Measurements from ENCODE around the gene BUD31.
"Not testable (repeated sequence)": the region's sequence is repeated elsewhere in the genome, so short reads cannot be mapped to it uniquely, and the experiment has no call there.

BUD31 gene

GRCh38 chr7:99408379-99409191 is at the start of gene BUD31, which contains the start of gene PDAP1:
BUD31 (plus strand) TSS chr7:99408969; CDS start chr7:99411093, 2,124 bp downstream.
PDAP1 (minus strand) TSS chr7:99408597; CDS start chr7:99408548, 49 bp downstream.
- peak; percentile 82 to 100 (median 94) for DNase-seq

DNA sequence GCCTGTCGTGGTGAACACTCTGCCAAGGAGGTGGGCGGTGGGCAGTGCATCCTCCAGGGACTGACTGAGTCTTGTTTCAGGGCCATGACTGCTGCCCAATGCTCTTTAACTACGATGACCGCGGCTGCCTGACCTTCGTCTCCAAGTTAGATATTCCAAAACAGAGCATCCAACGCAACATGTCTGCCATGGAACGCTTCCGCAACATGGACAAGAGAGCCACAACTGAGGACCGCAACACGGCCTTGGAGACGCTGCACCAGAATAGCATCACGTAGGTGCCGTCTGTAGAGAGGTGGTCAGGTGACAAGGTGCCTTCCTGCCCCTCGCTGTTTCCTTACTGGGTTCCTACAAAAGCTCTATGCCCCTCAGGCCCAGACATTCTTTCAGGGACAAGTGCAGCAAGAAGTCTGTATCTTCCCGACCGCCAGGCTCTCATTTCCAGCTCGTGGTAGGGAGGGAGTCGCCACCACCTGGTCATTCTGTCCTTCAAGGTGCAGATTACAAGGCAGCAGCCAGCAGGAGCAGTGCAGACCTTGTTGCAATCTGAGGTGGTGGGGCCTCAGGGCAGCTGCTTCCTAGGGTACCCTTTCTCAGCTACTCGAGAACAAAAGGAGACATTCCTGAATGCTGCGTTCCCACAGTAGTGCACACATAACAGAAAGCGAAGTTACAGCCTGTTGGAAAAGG is 49.2 kb upstream of the BUD31 start:
- DNase-seq: no peak

- no peak for DNase-seq
Observed at GRCh38 chr7:99362801-99363200, 46.0 kb upstream of the BUD31 start.

DNA sequence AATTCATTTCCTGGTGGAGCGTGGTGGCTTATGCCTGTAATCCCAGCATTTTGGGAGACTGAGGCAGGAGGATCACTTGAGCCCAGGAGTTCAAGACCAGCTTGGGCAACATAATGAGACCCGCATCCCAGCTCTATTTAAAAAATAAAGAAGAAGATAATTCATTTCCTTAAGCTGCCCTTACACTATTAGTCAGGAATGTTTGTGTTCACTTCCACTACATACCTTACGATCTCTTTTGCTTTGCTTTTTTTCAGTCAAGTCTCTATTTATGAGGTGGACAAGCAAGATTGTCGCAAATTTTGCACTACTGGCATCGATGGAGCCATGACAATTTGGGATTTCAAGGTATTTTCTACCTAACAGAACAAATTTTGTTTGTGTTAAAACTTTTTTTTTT is 45.5 kb upstream of the BUD31 start:
- DNase-seq: no peak

- DNase-seq: peak in 2 of 51 donors; percentile 6 to 20
Observed at GRCh38 chr7:99365318-99366141, 43.2 kb upstream of the BUD31 start.

DNA sequence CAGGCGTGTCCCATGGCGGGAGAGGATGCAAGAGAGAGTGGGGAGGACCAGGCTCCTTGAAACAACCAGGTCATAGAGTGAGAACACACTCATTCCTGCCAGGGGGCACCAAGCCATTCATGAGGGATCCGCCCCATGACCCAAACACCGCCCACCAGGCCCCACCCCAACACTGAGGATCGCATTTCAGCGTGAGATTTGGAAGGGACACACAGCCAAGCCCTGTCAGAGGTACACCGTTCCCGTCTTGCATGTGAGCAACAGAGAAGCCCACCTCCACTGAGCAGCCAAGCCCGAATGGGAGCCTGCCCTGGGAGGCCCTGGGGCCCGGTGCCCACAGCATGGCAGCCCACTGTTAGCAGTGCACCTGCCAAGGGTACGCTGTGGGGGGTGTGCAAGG is 42.1 kb upstream of the BUD31 start:
- no peak for DNase-seq

DNA sequence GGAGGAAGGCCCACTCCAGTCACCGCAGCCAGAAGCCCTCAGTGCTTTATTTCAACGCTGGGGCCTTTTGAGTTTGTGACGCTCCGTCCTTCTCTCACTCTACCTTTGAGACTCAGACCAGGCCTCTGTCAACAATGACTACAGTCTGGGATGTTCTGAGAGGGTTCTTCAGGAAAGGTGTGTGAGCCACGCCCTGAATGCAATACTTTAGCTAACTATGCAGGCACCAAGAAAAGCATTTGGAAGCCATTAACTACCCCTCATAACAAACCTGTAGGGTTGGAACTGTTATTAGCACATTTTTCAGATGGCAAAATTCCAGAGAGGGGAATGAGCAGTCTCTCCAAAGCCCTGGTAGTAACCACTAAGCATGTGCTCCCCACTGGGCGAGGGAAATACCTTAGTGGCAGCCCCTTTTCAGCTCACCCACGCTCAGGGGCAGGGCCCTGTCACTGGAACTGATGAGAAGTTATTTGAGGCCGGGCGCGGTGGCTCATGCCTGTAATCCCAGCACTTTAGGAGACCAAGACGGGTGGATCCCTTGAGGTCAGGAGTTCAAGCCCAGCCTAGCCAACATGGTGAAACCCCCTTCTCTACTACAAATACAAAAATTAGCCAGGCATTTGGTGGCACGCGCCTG is 39.9 kb upstream of the BUD31 start:
- DNase-seq: no peak

GRCh38 chr7:99369767-99370391 is 38.9 kb upstream of the BUD31 start:
- DNase-seq: no peak

DNA sequence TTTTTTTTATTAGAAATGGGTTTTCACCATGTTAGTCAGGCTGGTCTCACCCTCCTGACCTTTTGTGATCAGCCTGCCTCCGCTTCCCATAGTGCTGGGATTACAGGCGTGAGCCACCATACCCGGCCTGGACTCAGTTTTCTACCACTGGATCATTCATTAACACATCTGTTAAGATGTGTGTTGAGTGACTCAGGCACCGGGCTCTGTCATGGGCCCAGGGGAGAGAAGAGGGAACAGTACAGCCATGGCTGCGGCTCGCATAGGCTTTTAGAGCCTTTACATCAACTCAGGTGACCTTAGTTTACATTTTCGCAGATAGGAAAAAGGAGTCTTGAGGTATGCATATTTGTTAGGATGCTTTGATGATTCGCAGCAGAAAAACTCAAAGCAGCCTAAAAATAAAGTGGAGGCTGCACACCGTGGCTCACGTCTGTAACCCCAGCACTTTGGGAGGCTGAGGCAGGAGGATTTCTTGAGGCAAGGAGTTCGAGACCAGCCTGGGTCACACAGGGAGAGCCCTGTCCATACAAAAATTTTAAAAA is 37.3 kb upstream of the BUD31 start:
- no peak for DNase-seq

DNA sequence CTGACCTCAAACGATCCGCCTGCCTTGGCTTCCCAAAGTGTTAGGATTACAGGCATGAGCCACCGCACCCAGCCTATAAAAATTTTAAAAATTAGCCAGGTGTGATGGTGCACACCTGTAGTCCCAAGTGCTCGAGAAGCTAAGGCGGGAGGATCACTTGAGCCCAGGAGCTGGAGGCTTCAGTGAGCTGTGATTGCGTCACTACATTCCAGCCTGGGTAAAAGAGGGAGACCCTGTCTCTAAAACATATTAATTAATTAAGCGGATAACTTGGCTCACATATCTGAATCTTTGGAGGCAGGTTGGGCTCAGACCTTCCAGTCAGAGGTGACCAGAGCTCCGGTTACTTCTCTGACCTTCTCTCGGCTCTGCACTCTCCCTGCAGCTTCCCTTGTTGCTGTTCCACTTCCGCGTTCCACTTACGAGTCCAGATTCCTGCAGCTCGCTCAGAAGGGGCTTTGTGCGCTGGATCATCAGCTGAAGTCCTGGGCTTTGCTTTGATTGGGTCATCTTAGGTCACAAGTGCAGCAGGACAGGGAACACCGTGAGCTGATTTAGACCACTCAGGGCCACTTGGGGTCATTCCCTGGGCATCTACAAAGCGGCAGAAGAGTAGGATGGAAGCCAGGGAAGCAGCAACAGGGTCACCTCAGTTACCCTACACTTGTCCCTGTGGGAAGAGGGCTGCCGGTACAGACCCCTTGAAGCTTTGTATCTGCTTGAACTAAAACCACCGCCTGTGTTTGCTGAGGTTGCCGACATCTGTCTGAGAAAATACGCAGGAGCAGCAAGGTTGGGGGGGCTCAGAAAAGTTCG is 36.3 kb upstream of the BUD31 start:
- peak in 5 of 51 donors; percentile 4 to 20 (median 11) for DNase-seq

DNA sequence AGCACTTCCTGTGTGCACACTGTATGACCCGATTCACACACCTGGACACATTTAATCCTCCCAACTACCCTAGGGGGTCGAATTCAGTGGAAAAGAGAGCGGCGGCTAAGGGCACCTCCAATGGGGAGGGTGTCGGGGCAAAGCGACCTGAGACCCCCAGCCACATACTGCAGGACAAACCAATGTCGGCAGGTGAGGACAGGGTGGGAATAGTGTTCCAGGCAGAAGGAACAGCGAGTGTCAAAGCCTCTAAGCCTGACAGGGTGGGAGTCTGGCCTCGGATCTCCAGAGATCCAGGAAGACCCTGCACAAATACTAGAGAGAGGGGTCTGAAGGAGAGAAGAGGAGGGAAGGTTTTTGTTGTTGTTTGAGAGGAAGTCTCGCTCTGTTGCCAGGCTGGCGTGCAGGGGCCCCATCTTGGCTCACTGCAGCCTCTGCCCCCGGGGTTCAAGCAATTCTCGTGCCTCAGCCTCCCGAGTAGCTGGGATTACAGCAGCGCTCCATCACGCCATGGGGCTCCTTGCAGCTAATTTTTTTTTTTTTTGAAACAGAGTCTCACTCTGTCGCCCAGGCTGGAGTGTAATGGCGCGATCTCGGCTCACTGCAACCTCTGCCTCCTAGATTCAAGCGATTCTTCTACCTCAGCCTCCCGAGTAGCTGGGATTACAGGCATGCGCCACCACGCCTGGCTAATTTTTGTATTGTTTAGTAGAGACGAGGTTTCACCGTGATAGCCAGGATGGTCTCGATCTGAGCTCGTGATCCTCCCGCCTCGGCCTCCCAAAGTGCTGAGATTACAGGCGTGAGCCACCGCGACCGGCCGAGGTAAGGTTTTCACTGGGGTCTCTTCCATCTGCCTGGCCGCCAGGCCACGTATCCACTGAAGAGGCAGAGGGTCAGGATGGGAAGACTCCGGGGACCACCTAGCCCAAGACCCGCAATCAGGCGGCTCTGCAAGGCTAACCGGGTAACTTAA is 35.4 kb upstream of the BUD31 start:
- DNase-seq: no peak

GRCh38 chr7:99374111-99375064 is 34.4 kb upstream of the BUD31 start, which contains the start of gene ARPC1B:
ARPC1B (plus strand) TSS chr7:99374730; CDS start chr7:99385715, 10,985 bp downstream.
- peak in 22 of 51 donors; percentile 7 to 67 (median 32) for DNase-seq

DNA sequence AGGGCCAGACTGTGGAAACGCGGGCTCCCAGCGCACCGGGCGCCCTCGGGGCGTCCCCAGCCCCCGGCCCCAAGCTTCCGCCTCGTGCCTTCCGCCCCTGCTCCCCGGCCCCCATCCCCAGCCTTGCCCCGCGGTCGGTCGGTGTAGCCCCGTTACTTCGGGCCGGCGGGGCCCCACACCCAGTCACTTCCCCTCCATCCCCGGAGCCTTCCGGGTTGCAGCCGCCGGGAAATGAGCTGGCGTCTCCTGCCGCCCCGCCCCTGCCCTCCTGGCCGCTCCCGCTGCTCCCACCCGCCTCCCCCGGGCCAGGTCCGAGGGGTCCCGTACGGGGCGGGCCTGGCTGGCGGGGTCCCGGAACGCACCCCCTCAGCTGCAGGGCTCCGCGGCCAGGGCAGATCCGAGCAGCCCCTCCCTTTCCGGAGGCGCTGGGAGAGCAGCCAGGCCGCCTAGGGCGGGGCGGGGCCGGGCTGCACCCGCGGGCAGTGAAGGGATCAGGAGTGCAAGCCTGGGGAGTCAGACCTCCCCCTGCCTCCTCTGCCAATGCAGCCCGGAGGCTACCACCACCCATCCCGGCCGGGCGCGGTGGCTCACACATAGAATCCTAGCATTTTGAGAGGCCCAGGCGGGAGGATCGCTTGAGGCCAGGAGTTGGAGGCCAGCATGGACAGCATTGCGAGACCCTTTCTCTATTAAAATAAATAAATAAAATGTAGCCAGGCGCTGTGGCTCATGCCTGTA is 33.5 kb upstream of the BUD31 start:
- DNase-seq: peak in 40 of 51 donors; percentile 7 to 65 (median 35)

- DNase-seq: peak in 5 of 51 donors; percentile 9 to 45 (median 11)
Observed at GRCh38 chr7:99379043-99379577, 29.7 kb upstream of the BUD31 start.

- not testable (repeated sequence) for DNase-seq
Observed at GRCh38 chr7:99379693-99380031, 29.1 kb upstream of the BUD31 start.
